Camera-type eye (tissue), 1 donor: Measurements from ENCODE around the gene COPS9. TPM values are rescaled to one million over a fixed set of nuclear protein-coding genes. Genes with fewer than 3 reads are reported as not detected.

Experiments
- total RNA-seq: library from RNA; depleted of rRNA; stranded (reverse); fragments of >200 nt; gene quantifications from one replicate; pipeline ENCODE4 v1.2.3, GENCODE V29; 2014

Gene COPS9
- 39.4 TPM for total RNA-seq

DNA sequence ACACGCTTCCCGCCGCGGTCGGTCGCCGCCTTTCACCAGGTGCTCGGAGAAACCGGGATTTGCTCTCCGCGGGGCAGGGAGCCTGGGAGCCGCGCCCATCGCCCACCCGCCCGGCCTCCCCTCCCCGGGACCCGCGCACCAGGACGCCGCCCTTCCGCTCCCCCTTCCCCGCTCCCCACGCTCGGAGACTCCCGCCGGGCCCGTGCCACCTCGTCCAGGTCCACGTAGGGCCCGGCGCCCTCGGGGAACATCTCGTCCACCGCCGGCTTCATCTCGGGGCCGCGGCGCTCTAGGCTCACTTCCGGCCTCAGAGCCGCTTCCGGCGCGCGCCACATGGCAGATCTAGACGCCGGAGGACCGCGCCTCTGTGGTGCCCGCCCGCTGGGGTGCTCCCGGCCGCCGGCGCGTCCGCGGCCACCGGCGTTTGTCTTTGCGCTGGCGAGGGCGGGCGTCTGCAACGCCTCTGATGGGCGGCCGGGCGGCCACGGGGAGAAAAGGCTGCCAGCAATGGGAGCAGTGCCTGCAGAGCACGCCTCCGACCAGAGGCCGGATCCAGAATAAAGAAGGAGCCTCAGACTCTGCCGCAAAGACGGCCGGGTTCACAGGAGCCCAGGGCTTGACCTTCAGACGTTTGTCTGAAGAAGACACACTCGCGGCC lies at the start of gene COPS9:
TSS of gene COPS9 (minus strand) at position 293 of the 658 bp plus-strand sequence. CDS start at position 272, 21 bp downstream.

DNA sequence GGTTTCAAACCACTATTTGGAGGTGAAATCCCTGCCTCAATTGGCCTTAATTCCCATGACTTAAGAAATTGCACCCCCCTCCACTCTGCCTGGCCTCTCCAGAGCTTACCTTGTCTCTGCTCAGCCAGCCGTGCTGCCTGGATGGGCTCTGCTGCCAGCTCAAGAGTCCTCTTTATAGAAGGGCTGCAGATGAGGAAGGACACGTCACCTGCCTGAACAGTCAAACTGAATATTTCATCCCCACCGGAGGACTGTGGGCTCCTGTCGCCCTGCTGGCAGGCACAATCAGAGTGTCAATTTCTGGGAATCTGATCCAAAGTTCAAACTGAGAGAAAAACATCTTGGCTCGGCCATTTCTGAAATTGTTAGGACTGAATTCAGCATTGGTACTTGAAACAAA lies 4.4 kb upstream of the COPS9 start, which contains the start of gene OTOS:
TSS of gene OTOS (minus strand) at position 148 of the 400 bp plus-strand sequence. CDS start 332 bp downstream, outside the sequence.

Other genes with a start within 250 kb of the COPS9 start
- 175 TPM for gene NDUFA10, start 111.0 kb downstream of the COPS9 start, total RNA-seq
- gene OR6B2, start 105.9 kb downstream of the COPS9 start, total RNA-seq, result not detected
- not detected for gene OR6B3, start 82.8 kb downstream of the COPS9 start, total RNA-seq
- not detected for gene OTOS, start 4.4 kb upstream of the COPS9 start, total RNA-seq